SK-N-SH (cell line): Measurements from ENCODE around the gene KAT6B. TPM values are rescaled to one million over a fixed set of nuclear protein-coding genes. Genes with fewer than 3 reads are reported as not detected.

Experiments
- CTCF ChIA-PET: fragments of 300-600, 350-600 bp; formaldehyde crosslinking; extraction: SDS; loops from one replicate; lab custom pipeline; 2021; lab: Yijun Ruan, JAX
- POLR2A ChIA-PET: fragments of 350-600 bp; sonication (Branson Sonifier 250); formaldehyde crosslinking; extraction: SDS; loops from one replicate; lab custom pipeline; 2020; ENCODE audit warnings: antibody characterized with exemption, inconsistent platforms; lab: Yijun Ruan, JAX
- DNase-seq: peaks from one replicate; pipeline ENCODE4 v3.0.0; 2012
- H2AFZ ChIP-seq: fragments of 200-600 bp; sonication (generic); 2 replicates; pipeline ENCODE4 v1.8.1; 2016; ENCODE audit warnings: antibody characterized with exemption, mild to moderate bottlenecking, low read depth
- H3F3A ChIP-seq: fragments of 200-600 bp; sonication (generic); replicated peaks from 2 replicates; pipeline ENCODE3; 2016; ENCODE audit warnings: antibody characterized with exemption, mild to moderate bottlenecking; ENCODE audit not compliant: insufficient read depth
- H3K27ac ChIP-seq, 2 experiments: fragments of 200-500 bp in 1 of 2; fragments of 200-600 bp in 1 of 2; sonication (Bioruptor generic) in 1 of 2; sonication (generic), shearing (Covaris generic) in 1 of 2; 2 replicates each; pipeline versions ENCODE4 v1.5.1 to v1.6.1; 2014 to 2016; ENCODE audit warnings: low read depth in 2 of 2, inconsistent platforms in 1 of 2, low read length in 1 of 2, mild to moderate bottlenecking in 1 of 2, mixed read lengths in 1 of 2
- H3K27me3 ChIP-seq: fragments of 200-600 bp; sonication (generic), shearing (Covaris generic); 2 replicates; pipeline ENCODE4 v1.6.1; 2016; ENCODE audit warnings: mixed run types; ENCODE audit not compliant: insufficient read depth
- H3K36me3 ChIP-seq, 2 experiments: fragments of 200-500 bp in 1 of 2; fragments of 200-600 bp in 1 of 2; sonication (Bioruptor generic) in 1 of 2; sonication (generic) in 1 of 2; replicated peaks in 1 of 2; 2 replicates each; pipeline versions ENCODE3 to v1.5.1; 2014 to 2016; ENCODE audit warnings: low read length in 1 of 2, mild to moderate bottlenecking in 1 of 2; ENCODE audit not compliant: insufficient read depth in 2 of 2, control insufficient read depth in 1 of 2
- H3K4me1 ChIP-seq, 2 experiments: fragments of 200-500 bp in 1 of 2; fragments of 200-600 bp in 1 of 2; sonication (Bioruptor generic) in 1 of 2; sonication (generic), shearing (Covaris generic) in 1 of 2; 2 replicates each; pipeline versions ENCODE4 v1.5.1 to v1.6.1; 2014 to 2016; ENCODE audit warnings: low read depth in 1 of 2, low read length in 1 of 2, mixed run types in 1 of 2; ENCODE audit not compliant: insufficient read depth in 2 of 2, control insufficient read depth in 1 of 2
- H3K4me2 ChIP-seq: fragments of 200-600 bp; sonication (generic), shearing (Covaris generic); 2 replicates; pipeline ENCODE4 v1.6.1; 2017; ENCODE audit warnings: mixed run types
- H3K4me3 ChIP-seq, 2 experiments: fragments of 200-500 bp in 1 of 2; fragments of 200-600 bp in 1 of 2; sonication (Bioruptor generic) in 1 of 2; sonication (generic), shearing (Covaris generic) in 1 of 2; 2 replicates each; pipeline versions ENCODE4 v1.5.1 to v1.8.1; 2014 to 2016; ENCODE audit warnings: low read depth in 2 of 2, inconsistent platforms in 1 of 2, low read length in 1 of 2, mild to moderate bottlenecking in 1 of 2, mixed read lengths in 1 of 2, moderate library complexity in 1 of 2
- H3K79me2 ChIP-seq: fragments of 200-600 bp; sonication (generic); 2 replicates; pipeline ENCODE4 v1.8.1; 2017; ENCODE audit warnings: mild to moderate bottlenecking; ENCODE audit not compliant: insufficient read depth
- H3K9ac ChIP-seq: fragments of 200-600 bp; sonication (generic); 2 replicates; pipeline ENCODE4 v1.6.1; 2017; ENCODE audit warnings: mixed run types
- H3K9me2 ChIP-seq: fragments of 200-600 bp; sonication (generic); 2 replicates; pipeline ENCODE4 v1.6.1; 2017; ENCODE audit warnings: mixed run types
- H3K9me3 ChIP-seq: fragments of 200-600 bp; sonication (generic); 2 replicates; pipeline ENCODE4 v1.6.1; 2017; ENCODE audit warnings: mixed run types, mild to moderate bottlenecking, moderate library complexity
- H4K20me1 ChIP-seq: fragments of 200-600 bp; sonication (generic); 2 replicates; pipeline ENCODE4 v1.6.1; 2017; ENCODE audit warnings: mild to moderate bottlenecking, mixed run types; ENCODE audit not compliant: insufficient read depth
- CHD2 ChIP-seq: fragments of 150-350 bp; IDR thresholded peaks from 2 replicates; pipeline ENCODE4 v1.6.1; 2018; ENCODE audit warnings: low read length; ENCODE audit not compliant: partially characterized antibody
- EP300 ChIP-seq, 2 experiments: IDR thresholded peaks; 2 replicates each; pipeline versions ENCODE4 v1.4.0 to v1.6.1; 2012; ENCODE audit warnings: borderline replicate concordance in 1 of 2, low read depth in 1 of 2, low read length in 1 of 2
- GATA2 ChIP-seq: sonication (generic); formaldehyde crosslinking; IDR thresholded peaks from 2 replicates; pipeline ENCODE4 v1.5.0; 2020; ENCODE audit warnings: mild to moderate bottlenecking, missing genetic modification reagents
- MXI1 ChIP-seq: IDR thresholded peaks from 2 replicates; pipeline ENCODE4 v1.6.1; 2012; ENCODE audit warnings: mild to moderate bottlenecking, low read depth, low read length, improper control_type of control experiment
- POLR2AphosphoS5 ChIP-seq: IDR thresholded peaks from 2 replicates; pipeline ENCODE4 v1.6.1; 2012; ENCODE audit warnings: low read depth, low read length
- RAD21 ChIP-seq: IDR thresholded peaks from 2 replicates; pipeline ENCODE4 v1.6.1; 2012; ENCODE audit warnings: mild to moderate bottlenecking, low read length
- RFX5 ChIP-seq: IDR thresholded peaks from 2 replicates; pipeline ENCODE4 v1.6.1; 2012; ENCODE audit warnings: mild to moderate bottlenecking, improper control_type of control experiment, low read length
- TEAD4 ChIP-seq: IDR thresholded peaks from 2 replicates; pipeline ENCODE4 v1.4.0; 2012; ENCODE audit warnings: mild to moderate bottlenecking, borderline replicate concordance; ENCODE audit not compliant: insufficient read depth
- WGBS: methylation state at CpG from one replicate; pipeline ENCODE4 v1.1.6; 2017; ENCODE audit warnings: low lambda C conversion rate; 5-methylcytosine and 5-hydroxymethylcytosine counted together
- polyA plus RNA-seq, 3 experiments: library from polyadenylated mRNA; depleted of rRNA; stranded (reverse); fragments of >200 nt; gene quantifications; 2 replicates each; pipeline ENCODE4 v1.2.3, GENCODE V29; 2012
- TF ChIP-seq, protein P1 (sequence below): fragments of 150-350 bp; IDR thresholded peaks from 2 replicates; pipeline ENCODE4 v1.6.1; 2016; ENCODE audit warnings: mild to moderate bottlenecking, low read depth, low read length
- TF ChIP-seq, protein P2 (sequence below): IDR thresholded peaks from 2 replicates; pipeline ENCODE4 v1.6.1; 2012; ENCODE audit warnings: mild to moderate bottlenecking, low read depth, low read length, moderate library complexity
- TF ChIP-seq, protein P3 (sequence below): IDR thresholded peaks from 2 replicates; pipeline ENCODE4 v1.4.0; 2012; ENCODE audit warnings: low read depth
- TF ChIP-seq, protein P4 (sequence below): IDR thresholded peaks from 2 replicates; pipeline ENCODE4; 2012

Gene KAT6B
- polyA plus RNA-seq, 1 of the 3 experiments (the other 2 are of a cell fraction), result 4.3 TPM

GRCh38 chr10:74973741-74974392 lies 147.5 kb downstream of the KAT6B start (continued):
- TF ChIP-seq, protein P1, sequence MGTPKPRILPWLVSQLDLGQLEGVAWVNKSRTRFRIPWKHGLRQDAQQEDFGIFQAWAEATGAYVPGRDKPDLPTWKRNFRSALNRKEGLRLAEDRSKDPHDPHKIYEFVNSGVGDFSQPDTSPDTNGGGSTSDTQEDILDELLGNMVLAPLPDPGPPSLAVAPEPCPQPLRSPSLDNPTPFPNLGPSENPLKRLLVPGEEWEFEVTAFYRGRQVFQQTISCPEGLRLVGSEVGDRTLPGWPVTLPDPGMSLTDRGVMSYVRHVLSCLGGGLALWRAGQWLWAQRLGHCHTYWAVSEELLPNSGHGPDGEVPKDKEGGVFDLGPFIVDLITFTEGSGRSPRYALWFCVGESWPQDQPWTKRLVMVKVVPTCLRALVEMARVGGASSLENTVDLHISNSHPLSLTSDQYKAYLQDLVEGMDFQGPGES, result no peak

GRCh38 chr10:74975758-74976157 lies 149.4 kb downstream of the KAT6B start:
- Histone ChIP-seq H3K4me2 (no peak overlapping the region), H3K9me2 (no peaks in the 10 kb centered on the region), H3K27me3 (no peaks in the 10 kb centered on the region), H3K27ac (no peak overlapping the region), H3K9me3 (no peaks in the 10 kb centered on the region), H3F3A (peaks cover 3% of the 10 kb centered on the region), H3K36me3 (peaks cover 42 to 63% of the 10 kb centered on the region in 2 experiments), H3K9ac (no peak overlapping the region), H2AFZ (no peak overlapping the region), H3K4me3 (no peak overlapping the region), H3K4me1 (peaks cover 6 to 12% of the 10 kb centered on the region in 2 experiments; a peak in 3 of 4 replicates), H4K20me1 (no peaks in the 10 kb centered on the region), H3K79me2 (no peaks in the 10 kb centered on the region)
- TF ChIP-seq, protein P2, sequence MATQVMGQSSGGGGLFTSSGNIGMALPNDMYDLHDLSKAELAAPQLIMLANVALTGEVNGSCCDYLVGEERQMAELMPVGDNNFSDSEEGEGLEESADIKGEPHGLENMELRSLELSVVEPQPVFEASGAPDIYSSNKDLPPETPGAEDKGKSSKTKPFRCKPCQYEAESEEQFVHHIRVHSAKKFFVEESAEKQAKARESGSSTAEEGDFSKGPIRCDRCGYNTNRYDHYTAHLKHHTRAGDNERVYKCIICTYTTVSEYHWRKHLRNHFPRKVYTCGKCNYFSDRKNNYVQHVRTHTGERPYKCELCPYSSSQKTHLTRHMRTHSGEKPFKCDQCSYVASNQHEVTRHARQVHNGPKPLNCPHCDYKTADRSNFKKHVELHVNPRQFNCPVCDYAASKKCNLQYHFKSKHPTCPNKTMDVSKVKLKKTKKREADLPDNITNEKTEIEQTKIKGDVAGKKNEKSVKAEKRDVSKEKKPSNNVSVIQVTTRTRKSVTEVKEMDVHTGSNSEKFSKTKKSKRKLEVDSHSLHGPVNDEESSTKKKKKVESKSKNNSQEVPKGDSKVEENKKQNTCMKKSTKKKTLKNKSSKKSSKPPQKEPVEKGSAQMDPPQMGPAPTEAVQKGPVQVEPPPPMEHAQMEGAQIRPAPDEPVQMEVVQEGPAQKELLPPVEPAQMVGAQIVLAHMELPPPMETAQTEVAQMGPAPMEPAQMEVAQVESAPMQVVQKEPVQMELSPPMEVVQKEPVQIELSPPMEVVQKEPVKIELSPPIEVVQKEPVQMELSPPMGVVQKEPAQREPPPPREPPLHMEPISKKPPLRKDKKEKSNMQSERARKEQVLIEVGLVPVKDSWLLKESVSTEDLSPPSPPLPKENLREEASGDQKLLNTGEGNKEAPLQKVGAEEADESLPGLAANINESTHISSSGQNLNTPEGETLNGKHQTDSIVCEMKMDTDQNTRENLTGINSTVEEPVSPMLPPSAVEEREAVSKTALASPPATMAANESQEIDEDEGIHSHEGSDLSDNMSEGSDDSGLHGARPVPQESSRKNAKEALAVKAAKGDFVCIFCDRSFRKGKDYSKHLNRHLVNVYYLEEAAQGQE, result no peak
- no peak for TF ChIP-seq GATA2 (CRISPR knock-in tag)
- TF ChIP-seq, protein P1, result no peak
- no peak for TF ChIP-seq POLR2AphosphoS5
- TF ChIP-seq EP300 (IDR thresholded peaks at IDR 0.05; ENCODE audit: borderline replicate concordance in 1 of 2, low read depth in 1 of 2, low read length in 1 of 2), result no peak
- TF ChIP-seq CHD2, result no peak
- no peak for TF ChIP-seq TEAD4
- TF ChIP-seq MXI1, result no peak
- no peak for TF ChIP-seq RAD21
- no peak for TF ChIP-seq RFX5
- TF ChIP-seq, protein P3, sequence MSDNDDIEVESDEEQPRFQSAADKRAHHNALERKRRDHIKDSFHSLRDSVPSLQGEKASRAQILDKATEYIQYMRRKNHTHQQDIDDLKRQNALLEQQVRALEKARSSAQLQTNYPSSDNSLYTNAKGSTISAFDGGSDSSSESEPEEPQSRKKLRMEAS, result no peak
- TF ChIP-seq, protein P4, sequence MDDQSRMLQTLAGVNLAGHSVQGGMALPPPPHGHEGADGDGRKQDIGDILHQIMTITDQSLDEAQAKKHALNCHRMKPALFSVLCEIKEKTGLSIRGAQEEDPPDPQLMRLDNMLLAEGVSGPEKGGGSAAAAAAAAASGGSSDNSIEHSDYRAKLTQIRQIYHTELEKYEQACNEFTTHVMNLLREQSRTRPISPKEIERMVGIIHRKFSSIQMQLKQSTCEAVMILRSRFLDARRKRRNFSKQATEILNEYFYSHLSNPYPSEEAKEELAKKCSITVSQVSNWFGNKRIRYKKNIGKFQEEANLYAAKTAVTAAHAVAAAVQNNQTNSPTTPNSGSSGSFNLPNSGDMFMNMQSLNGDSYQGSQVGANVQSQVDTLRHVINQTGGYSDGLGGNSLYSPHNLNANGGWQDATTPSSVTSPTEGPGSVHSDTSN, result no peak
- ChIA-PET POLR2A (no interaction called here), CTCF (interaction anchor here (0.8 to 1.8 kb wide), 2 partner anchors 12 to 13 kb away, joined by 3 to 5 read pairs; no protein-coding TSS in a partner anchor)
- WGBS, result 98% methylated on average over 9 of the region's 9 CpGs
- no peak for DNase-seq
